Middle frontal gyrus (tissue), 1 donor: Measurements from ENCODE around the gene SLAMF1.
A peak's percentile ranks its signal among the peaks of the same experiment; 100 is the strongest.
"Not testable (repeated sequence)": the region's sequence is repeated elsewhere in the genome, so short reads cannot be mapped to it uniquely, and the experiment has no call there.

Source experiments
- DNase-seq: peaks from one replicate; pipeline ENCODE4 v3.0.0-alpha.2; 2015; ENCODE audit warnings: low spot score; ENCODE audit errors: extremely low spot score

The SLAMF1 gene

GRCh38 chr1:160646711-160647328 is at the start of gene SLAMF1:
Gene SLAMF1 (minus strand): TSS chr1:160647044. CDS start chr1:160646945, 99 bp downstream.
- no peak for DNase-seq

GRCh38 chr1:160692390-160692789 is 45.5 kb upstream of the SLAMF1 start:
- not testable (repeated sequence) for DNase-seq

GRCh38 chr1:160685266-160685665 is 38.4 kb upstream of the SLAMF1 start:
- DNase-seq = no peak

- DNase-seq = no peak
These were observed 36.4 kb upstream of the SLAMF1 start for GRCh38 chr1:160682983-160683865.

GRCh38 chr1:160681891-160682140 is 35.0 kb upstream of the SLAMF1 start:
- DNase-seq = no peak

- no peak for DNase-seq
These were observed 34.4 kb upstream of the SLAMF1 start for GRCh38 chr1:160681066-160681890.

- no peak for DNase-seq
These were observed 33.6 kb upstream of the SLAMF1 start for GRCh38 chr1:160680399-160680798.

- no peak for DNase-seq
These were observed 33.0 kb upstream of the SLAMF1 start for GRCh38 chr1:160679893-160680292.

- DNase-seq = no peak
These were observed 30.2 kb upstream of the SLAMF1 start for GRCh38 chr1:160676869-160677597.

GRCh38 chr1:160675641-160676410 is 29.0 kb upstream of the SLAMF1 start:
- DNase-seq = peak; percentile 15

GRCh38 chr1:160674415-160674814 is 27.6 kb upstream of the SLAMF1 start:
- no peak for DNase-seq

- no peak for DNase-seq
These were observed 26.2 kb upstream of the SLAMF1 start for GRCh38 chr1:160672789-160673695.

GRCh38 chr1:160671603-160672517 is 25.0 kb upstream of the SLAMF1 start:
- DNase-seq = no peak

GRCh38 chr1:160670701-160671100 is 23.9 kb upstream of the SLAMF1 start:
- no peak for DNase-seq

GRCh38 chr1:160669802-160670201 is 23.0 kb upstream of the SLAMF1 start:
- no peak for DNase-seq

GRCh38 chr1:160669276-160669675 is 22.4 kb upstream of the SLAMF1 start:
- no peak for DNase-seq

GRCh38 chr1:160667896-160668295 is 21.1 kb upstream of the SLAMF1 start:
- DNase-seq = no peak

- no peak for DNase-seq
These were observed 19.2 kb upstream of the SLAMF1 start for GRCh38 chr1:160666079-160666442.
